Limb (tissue), 2 donors: ENCODE data around the gene SEPTIN8.
"Not testable (repeated sequence)": the region's sequence is repeated elsewhere in the genome, so short reads cannot be mapped to it uniquely, and the experiment has no call there.

Experiments
- DNase-seq, 2 donors: peaks; one replicate each; pipeline ENCODE4 v3.0.0-alpha.2; 2016; ENCODE audit errors: extremely low spot score in 2 of 2

The SEPTIN8 gene

GRCh38 chr5:132812781-132813598 is 36.0 kb upstream of the SEPTIN8 start, which contains the start of gene SOWAHA:
Gene SOWAHA, plus strand, starts transcription at chr5:132813302. Its CDS starts 320 bp downstream, at chr5:132813622.
- peak in 1 of 2 donors; percentile 57 for DNase-seq

- DNase-seq = no peak
Observed at GRCh38 chr5:132812123-132812765, 35.2 kb upstream of the SEPTIN8 start.

- no peak for DNase-seq
Observed at GRCh38 chr5:132810605-132811004, 33.6 kb upstream of the SEPTIN8 start.

DNA sequence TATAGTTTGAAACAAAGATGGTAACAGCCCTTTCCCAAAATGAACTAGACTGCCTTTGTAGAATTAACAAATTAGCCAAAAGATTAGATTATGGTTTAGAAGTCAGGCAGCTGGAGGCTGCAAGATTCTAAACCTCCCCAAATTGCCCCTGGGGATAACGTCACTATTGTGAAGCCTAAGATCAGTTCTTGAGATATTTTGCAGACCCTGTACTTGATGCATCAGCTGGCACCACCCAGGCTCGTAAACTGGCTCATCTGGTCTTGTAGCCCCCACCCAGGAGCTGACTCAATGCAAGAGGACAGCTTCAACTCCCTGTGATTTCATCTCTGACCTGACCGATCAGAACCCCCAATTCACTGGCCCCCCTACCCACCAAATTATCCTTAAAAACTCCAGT is 31.8 kb upstream of the SEPTIN8 start:
- no peak for DNase-seq

DNA sequence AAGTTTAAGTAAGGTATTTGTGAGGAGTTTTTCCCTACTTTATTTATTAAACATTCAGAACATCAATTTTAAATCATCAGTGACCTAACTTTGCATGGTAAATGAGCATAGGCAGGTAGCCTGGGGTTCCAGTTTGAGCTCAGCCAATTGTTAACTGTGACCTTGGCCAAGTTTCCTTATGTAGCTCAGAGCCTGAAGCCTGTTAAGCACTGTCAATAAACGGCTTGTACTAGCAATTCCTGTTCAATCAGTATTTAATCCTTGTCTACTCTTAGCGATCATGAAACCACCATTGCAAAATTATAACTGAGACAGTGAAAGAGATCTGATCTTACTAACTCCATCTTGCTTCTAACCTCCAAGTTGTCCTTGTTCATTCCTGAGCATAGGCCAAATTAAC is 31.4 kb upstream of the SEPTIN8 start:
- DNase-seq = no peak

DNA sequence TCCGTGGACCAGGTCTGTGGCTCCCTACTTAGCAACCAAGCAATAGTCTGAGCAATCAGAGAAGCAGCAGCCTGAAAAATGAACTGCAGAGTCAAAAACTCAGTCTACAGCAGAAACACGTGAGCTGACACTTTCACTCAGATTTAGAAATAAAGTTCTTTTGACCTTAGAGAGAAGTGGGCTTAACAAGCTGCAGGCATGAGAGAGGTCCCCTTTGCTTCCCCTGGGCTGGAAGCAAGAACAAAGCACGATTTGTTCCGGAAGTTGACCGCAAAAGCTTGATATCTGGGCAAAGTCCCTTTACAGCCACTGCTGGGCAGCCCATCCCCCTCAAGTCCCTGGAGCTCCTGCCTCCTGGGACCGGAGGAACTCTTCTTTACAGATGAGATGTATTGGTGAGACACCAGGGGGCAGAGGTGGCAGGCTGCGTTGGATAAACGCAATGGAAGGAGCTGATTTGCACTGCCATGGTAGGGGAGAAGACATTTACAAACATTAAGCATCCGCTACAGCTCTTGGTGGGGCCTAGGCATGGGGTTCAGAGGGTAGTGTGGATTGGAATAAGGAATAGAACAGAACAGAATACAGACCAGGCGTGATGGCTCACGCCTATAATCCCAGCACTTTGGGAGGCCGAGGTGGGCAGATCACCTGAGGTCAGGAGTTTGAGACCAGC is 30.3 kb upstream of the SEPTIN8 start:
- no peak for DNase-seq

DNA sequence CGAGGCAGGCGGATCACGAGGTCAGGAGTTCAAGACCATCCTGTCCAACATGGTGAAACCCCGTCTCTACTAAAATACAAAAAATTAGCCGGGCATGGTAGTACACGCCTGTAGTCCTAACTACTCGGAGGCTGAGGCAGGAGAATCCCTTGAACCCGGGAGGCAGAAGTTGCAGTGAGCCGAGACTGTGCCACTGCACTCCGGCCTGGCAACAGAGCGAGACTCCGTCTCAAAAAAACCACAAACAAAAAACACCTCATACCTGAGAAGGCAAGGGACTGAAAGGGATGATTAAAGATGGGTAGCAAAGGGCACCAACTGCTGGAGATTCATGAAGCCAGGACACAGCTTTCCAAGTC is 29.7 kb upstream of the SEPTIN8 start:
- DNase-seq = not testable (repeated sequence)

- not testable (repeated sequence) for DNase-seq
Observed at GRCh38 chr5:132805872-132806271, 28.8 kb upstream of the SEPTIN8 start.

GRCh38 chr5:132804219-132804618 is 27.2 kb upstream of the SEPTIN8 start:
- not testable (repeated sequence) for DNase-seq

DNA sequence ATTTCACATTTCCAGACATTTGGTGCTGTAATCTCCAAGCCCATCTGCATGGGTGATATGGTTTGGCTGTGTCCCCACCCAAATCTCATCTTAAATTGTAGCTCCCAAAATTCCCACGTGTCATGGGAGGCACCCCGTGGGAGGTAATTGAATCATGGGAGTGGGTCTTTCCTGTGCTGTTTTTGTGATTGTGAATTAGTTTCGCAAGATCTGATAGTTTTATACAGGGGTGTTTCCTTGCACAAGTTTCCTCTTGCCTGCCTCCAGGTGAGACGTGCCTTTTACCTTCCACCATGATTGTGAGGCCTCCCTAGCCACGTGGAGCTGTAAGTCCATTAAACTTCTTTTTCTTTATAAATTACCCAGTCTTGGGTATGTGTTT is 25.6 kb upstream of the SEPTIN8 start:
- not testable (repeated sequence) for DNase-seq

- no peak for DNase-seq
Observed at GRCh38 chr5:132802044-132802684, 25.1 kb upstream of the SEPTIN8 start.

DNA sequence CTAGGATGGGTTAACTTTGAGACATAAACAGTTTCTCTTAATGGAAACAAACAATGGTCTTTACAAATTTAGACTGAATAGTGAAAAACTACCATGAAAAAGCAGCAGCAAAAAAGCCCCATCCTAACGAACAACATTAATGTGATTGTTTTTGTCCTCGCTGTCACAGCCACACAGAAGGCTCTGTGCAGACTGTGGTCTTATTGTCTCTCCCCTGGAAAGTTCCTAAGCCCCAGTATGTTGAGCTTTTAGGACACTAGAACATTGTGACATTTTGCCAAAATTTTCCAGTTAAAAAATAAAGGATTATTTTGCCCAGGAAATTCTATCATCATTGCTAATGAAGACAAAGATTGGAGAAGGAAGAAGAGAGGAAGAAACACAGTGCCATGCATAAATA is 23.5 kb upstream of the SEPTIN8 start:
- no peak for DNase-seq

DNA sequence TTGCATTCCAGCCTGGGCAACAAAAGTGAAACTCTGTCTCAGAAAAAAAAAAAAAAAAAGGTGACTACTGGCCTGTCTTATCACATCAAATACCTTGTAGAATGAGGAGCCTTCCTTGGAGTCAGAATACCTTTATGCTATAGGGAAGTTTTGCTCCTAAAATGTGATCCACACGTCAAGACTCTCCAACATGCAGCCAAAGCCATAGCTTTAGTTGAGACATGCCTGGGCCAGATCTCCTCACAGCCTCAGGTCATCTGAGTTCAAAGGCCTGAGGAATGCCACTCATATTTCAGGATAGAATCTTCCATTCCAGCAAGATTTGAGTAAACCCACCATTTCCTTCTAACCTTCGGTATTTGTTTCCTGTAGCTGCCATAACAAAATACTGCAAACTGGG is 22.4 kb upstream of the SEPTIN8 start:
- DNase-seq = no peak

DNA sequence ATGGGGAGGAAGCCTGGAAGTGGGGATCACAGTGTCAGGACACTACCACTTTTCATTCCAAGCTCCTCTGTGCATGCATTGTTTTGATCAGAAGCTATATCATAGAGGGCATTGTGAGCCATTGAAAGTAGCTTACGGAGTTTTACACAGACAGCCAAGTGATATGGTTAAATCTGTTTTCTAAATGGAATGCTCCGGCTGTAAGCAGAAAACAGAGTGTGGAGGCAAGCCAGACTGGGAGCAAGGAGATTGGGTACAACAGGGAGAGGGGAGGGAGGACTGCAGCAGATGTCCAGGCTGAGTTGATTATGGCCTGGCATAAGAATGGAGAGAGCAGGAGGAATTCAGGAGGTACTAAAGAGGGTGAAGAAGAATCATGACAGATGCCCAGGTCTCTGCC is 20.6 kb upstream of the SEPTIN8 start:
- no peak for DNase-seq

DNA sequence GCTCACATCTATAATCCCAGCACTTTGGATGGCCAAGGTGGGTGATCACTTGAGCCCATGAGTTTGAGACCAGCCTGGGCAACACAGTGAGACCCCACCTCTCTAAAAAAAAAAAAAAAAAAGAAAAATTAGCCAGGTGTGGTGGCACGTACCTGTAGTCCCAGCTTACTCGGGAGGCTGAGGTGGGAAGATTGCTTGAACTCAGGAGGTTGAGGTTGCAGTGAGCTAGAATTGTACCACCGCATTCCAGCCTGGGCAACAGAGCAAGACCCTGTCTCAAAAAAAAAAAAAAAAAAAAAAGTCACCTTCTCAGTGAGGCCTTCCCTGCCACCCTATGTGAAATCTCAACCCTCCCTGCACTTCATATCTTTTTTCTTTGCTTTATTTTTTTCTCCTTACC is 14.0 kb upstream of the SEPTIN8 start:
- DNase-seq = no peak

DNA sequence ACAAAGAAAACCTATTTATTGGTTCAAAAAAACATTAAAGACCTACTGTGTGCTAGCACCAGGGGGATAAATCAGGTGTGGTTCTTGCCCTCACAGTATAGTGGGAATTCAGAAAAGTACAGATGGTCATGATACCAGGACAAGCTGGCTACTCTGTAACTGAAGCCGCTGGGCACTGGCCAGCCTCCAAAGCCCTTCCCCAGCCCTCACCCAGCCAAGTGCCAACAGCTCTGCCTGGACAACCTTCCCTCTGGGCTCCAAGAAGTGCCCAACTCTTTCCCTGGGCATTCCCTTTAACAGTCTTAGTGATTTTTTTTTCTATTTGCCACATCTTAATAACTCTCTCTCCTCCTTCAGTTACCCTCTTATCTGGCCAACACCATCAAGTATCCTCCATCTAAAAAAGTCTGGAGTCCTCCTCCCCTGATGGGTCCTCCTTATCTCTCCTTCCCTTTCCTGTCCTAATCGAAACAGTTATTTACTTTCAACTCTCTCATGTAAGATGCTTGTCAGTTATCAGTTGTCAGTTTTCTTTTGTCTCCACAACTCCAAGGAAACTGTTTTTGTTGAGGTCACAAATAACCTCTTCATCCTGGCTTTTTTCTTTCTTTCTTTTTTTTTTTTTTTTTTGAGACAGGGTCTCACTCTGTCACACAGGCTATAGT is 13.3 kb upstream of the SEPTIN8 start:
- DNase-seq = no peak

- no peak for DNase-seq
Observed at GRCh38 chr5:132788990-132789886, 12.2 kb upstream of the SEPTIN8 start.

- no peak for DNase-seq
Observed at GRCh38 chr5:132788508-132788907, 11.5 kb upstream of the SEPTIN8 start.

- no peak for DNase-seq
Observed at GRCh38 chr5:132787076-132787475, 10.0 kb upstream of the SEPTIN8 start.

DNA sequence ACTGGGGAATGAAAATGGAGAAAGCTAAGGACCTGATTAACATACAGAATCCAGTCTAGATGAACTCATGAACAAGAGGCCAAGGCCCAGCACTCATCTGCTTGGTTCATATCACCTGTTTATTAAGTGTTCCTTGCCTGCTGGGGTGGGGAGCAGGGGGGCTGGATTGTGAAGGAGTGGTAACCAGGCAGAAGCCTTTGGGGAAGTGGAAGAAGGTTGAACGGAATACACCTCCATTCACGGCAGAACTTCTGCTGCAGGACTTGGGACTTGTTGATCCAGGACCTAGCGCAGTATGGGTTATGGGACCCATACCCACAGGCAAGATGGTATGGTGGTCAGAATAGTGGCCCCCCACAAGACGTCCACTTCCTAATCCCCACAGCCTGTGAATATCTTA is 8.8 kb upstream of the SEPTIN8 start:
- DNase-seq = no peak
